Activated CD8-positive, alpha-beta memory T cell treated with anti-CD3 and anti-CD28 coated beads, Interleukin-2, amount 50 U/mL, for 1 hour (primary cell): ENCODE data around the gene ZNF559.

Experiments
- DNase-seq: peaks from one replicate; pipeline ENCODE4 v3.0.0-alpha.2; 2020; ENCODE audit errors: extremely low read depth

ZNF559 gene

GRCh38 chr19:9353011-9353410 lies 29.0 kb downstream of the ZNF559 start:
- no peak for DNase-seq

- no peak for DNase-seq
These were observed 30.7 kb downstream of the ZNF559 start for GRCh38 chr19:9354651-9355050.

- DNase-seq: no peak
These were observed 38.9 kb downstream of the ZNF559 start, which contains the start of gene ZNF177 for GRCh38 chr19:9362905-9363304. Gene ZNF177, plus strand, starts transcription at chr19:9363013. Its CDS starts 15,299 bp downstream, at chr19:9378312.

- no peak for DNase-seq
These were observed 47.0 kb downstream of the ZNF559 start for GRCh38 chr19:9370738-9371619.

GRCh38 chr19:9381361-9381785 lies 57.4 kb downstream of the ZNF559 start:
- DNase-seq: no peak
